ENCODE results near the gene XYLT1. TPM values are rescaled to one million over a fixed set of nuclear protein-coding genes. Genes with fewer than 3 reads are reported as not detected.

XYLT1 gene
- total RNA-seq, 1 experiment from 2014 or later, result not detected

DNA sequence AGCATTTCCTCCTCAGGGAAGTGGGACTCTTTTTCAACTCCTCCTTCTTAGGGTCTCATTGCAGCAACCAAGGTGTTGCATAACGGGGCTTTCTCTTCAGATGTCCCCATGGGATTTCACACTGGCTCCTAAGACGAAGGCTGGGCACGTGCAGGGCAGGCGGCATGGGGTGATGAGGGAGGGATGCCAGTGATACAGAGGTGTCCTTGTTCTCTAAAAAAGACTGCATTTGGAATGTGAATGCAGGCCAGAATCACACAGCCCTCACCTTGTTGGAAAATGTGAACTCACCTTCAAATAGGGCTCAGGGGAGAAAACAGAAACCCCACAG is 105.6 kb downstream of the XYLT1 start:
- no peak overlapping the region for H3K27ac ChIP-seq (ENCODE audit: low read length)
- no peaks in the 10 kb centered on the region for H3K79me2 ChIP-seq (ENCODE audit: low read length)
- no peak overlapping the region for H3K4me3 ChIP-seq (ENCODE audit: low read length)
- H3K9me2 ChIP-seq (replicated peaks; ENCODE audit: low read length), result no peaks in the 10 kb centered on the region
- H3K36me3 ChIP-seq (ENCODE audit: low read depth, low read length), result no peaks in the 10 kb centered on the region
- no peak overlapping the region for H3K4me2 ChIP-seq (ENCODE audit: low read length)
- ATAC-seq (no peak), DNase-seq (no peak)
- H3F3A ChIP-seq (ENCODE audit: low read length, unreplicated experiment), result no peaks in the 10 kb centered on the region
- H3K27me3 ChIP-seq (ENCODE audit: low read length), result no peaks in the 10 kb centered on the region
- no peak for TF ChIP-seq EZH2 (IDR thresholded peaks at IDR 0.05; ENCODE audit: low read length, unreplicated experiment)
- no peak for TF ChIP-seq EZH2phosphoT487 (IDR thresholded peaks at IDR 0.05; ENCODE audit: borderline replicate concordance, low read length)
- TF ChIP-seq, protein P1, sequence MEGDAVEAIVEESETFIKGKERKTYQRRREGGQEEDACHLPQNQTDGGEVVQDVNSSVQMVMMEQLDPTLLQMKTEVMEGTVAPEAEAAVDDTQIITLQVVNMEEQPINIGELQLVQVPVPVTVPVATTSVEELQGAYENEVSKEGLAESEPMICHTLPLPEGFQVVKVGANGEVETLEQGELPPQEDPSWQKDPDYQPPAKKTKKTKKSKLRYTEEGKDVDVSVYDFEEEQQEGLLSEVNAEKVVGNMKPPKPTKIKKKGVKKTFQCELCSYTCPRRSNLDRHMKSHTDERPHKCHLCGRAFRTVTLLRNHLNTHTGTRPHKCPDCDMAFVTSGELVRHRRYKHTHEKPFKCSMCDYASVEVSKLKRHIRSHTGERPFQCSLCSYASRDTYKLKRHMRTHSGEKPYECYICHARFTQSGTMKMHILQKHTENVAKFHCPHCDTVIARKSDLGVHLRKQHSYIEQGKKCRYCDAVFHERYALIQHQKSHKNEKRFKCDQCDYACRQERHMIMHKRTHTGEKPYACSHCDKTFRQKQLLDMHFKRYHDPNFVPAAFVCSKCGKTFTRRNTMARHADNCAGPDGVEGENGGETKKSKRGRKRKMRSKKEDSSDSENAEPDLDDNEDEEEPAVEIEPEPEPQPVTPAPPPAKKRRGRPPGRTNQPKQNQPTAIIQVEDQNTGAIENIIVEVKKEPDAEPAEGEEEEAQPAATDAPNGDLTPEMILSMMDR (conservative IDR thresholded peaks at IDR 0.05; ENCODE audit: low read depth, low read length), result no peak
- no peak overlapping the region for H3K9ac ChIP-seq (ENCODE audit: low read length)
- no peaks in the 10 kb centered on the region for H3K4me1 ChIP-seq (ENCODE audit: insufficient read depth, low read length)
- H2AFZ ChIP-seq (ENCODE audit: low read length), result no peak overlapping the region
- no peaks in the 10 kb centered on the region for H4K20me1 ChIP-seq (ENCODE audit: low read length)
- BruUV-seq (replicated peaks), result no TSS peak
- ChIA-PET POLR2A (ENCODE audit: unreplicated experiment) (no interaction called here), CTCF (no interaction called here)
- intact Hi-C loops (cut with micrococcal nuclease), result no loop called here
- no peaks in the 10 kb centered on the region for H3K9me3 ChIP-seq (ENCODE audit: low read length)

DNA sequence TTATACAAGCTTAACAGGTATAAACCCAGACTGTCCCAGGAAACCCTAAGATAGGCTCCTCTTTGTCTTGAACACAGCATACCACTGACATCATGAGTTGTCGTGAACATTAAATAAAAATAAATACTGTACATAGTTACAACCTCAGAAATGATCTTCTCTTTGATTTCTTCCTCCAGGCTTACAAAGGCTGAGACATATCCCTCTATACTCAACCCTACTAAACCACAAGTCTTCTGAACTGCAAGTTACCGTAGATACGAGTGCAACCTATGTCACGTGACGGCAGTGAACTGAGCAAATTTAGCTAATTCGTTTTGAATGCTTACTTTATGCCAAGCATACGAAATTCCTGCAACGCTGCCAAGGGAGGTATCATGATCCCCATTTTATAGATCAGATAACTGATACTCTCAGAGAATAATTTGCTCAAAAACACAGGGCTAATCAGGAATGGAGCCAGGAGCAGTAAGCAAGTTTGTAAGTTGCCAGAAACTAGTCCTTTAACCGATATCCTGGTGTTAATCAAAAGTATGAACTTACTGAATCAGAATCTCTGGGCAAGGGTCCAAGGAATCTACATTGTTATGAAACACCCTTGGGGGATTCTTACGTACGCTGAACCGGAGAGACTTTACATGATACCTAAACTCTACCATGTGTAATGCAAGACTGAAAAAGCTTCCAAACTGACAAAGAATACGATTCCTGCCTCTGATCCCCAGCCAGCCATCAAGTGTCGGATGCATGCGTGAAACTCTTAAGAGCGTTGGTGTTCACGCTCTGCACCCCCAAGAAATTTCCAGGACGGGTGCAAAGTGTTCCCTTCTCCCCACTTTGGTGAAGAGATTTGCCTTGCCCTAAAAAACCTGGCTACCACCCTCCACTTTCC is 106.2 kb downstream of the XYLT1 start:
- no peak overlapping the region for H3K4me3 ChIP-seq (ENCODE audit: low read length)
- DNase-seq, result no peak
- no peaks in the 10 kb centered on the region for H3K4me1 ChIP-seq (ENCODE audit: insufficient read depth, low read length)
- TF ChIP-seq, protein P1 (conservative IDR thresholded peaks at IDR 0.05; ENCODE audit: low read depth, low read length), result no peak
- no peak for TF ChIP-seq EZH2 (IDR thresholded peaks at IDR 0.05; ENCODE audit: low read length, unreplicated experiment)
- no peak for TF ChIP-seq EZH2phosphoT487 (IDR thresholded peaks at IDR 0.05; ENCODE audit: borderline replicate concordance, low read length)
- ChIA-PET CTCF (no interaction called here), POLR2A (ENCODE audit: unreplicated experiment) (no interaction called here)
- H3F3A ChIP-seq (ENCODE audit: low read length, unreplicated experiment), result no peaks in the 10 kb centered on the region
- H2AFZ ChIP-seq (ENCODE audit: low read length), result no peak overlapping the region
- H3K36me3 ChIP-seq (ENCODE audit: low read depth, low read length), result no peaks in the 10 kb centered on the region
- no peak overlapping the region for H3K27ac ChIP-seq (ENCODE audit: low read length)
- no peaks in the 10 kb centered on the region for H3K27me3 ChIP-seq (ENCODE audit: low read length)
- intact Hi-C loops (cut with micrococcal nuclease), result no loop called here
- no TSS peak for BruUV-seq (replicated peaks)
- H4K20me1 ChIP-seq (ENCODE audit: low read length), result no peaks in the 10 kb centered on the region
- H3K9me3 ChIP-seq (ENCODE audit: low read length), result no peaks in the 10 kb centered on the region
- no peaks in the 10 kb centered on the region for H3K9me2 ChIP-seq (replicated peaks; ENCODE audit: low read length)
- H3K9ac ChIP-seq (ENCODE audit: low read length), result no peak overlapping the region
- H3K79me2 ChIP-seq (ENCODE audit: low read length), result no peaks in the 10 kb centered on the region
- H3K4me2 ChIP-seq (ENCODE audit: low read length), result no peak overlapping the region
- no peak for ATAC-seq

DNA sequence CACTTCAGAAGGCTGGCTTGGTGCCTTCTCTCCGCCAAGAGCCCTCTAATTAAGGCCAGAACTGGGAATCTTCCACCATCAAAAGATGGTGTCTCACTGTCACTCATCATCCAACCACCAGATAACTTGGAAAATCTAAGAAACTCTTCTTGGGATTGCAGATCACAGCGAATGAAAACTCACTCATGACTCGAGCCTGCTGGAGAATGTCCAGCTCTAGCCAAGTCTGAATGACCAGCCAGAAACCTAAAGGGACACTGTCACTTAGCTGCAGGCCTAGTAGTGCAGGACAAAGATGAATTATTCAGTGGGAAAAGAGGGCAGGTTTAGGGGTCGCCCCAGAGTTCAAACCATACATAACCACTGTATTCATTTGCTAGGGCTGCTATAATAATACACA is 107.8 kb downstream of the XYLT1 start:
- POLR2A ChIA-PET (ENCODE audit: unreplicated experiment), result no interaction called here

More for the DNA sequence above, 107.8 kb downstream of the XYLT1 start:
- H2AFZ ChIP-seq (ENCODE audit: low read length), result no peak overlapping the region
- no peaks in the 10 kb centered on the region for H3F3A ChIP-seq (ENCODE audit: low read length, unreplicated experiment)
- CTCF ChIA-PET, result no interaction called here
- no peaks in the 10 kb centered on the region for H3K9me3 ChIP-seq (ENCODE audit: low read length)
- no peak overlapping the region for H3K27ac ChIP-seq (ENCODE audit: low read length)
- DNase-seq, result no peak
- H3K4me2 ChIP-seq (ENCODE audit: low read length), result no peak overlapping the region
- H3K4me3 ChIP-seq (ENCODE audit: low read length), result no peak overlapping the region
- H3K79me2 ChIP-seq (ENCODE audit: low read length), result no peaks in the 10 kb centered on the region
- no peaks in the 10 kb centered on the region for H3K9me2 ChIP-seq (replicated peaks; ENCODE audit: low read length)
- no peaks in the 10 kb centered on the region for H4K20me1 ChIP-seq (ENCODE audit: low read length)
- no peaks in the 10 kb centered on the region for H3K4me1 ChIP-seq (ENCODE audit: insufficient read depth, low read length)
- no peak for ATAC-seq
- H3K9ac ChIP-seq (ENCODE audit: low read length), result no peak overlapping the region
- TF ChIP-seq EZH2phosphoT487 (IDR thresholded peaks at IDR 0.05; ENCODE audit: borderline replicate concordance, low read length) (no peak), EZH2 (IDR thresholded peaks at IDR 0.05; ENCODE audit: low read length, unreplicated experiment) (no peak)
- TF ChIP-seq, protein P1 (conservative IDR thresholded peaks at IDR 0.05; ENCODE audit: low read depth, low read length), result no peak
- BruUV-seq (replicated peaks), result no TSS peak
- H3K36me3 ChIP-seq (ENCODE audit: low read depth, low read length), result no peaks in the 10 kb centered on the region
- no peaks in the 10 kb centered on the region for H3K27me3 ChIP-seq (ENCODE audit: low read length)
- intact Hi-C loops (cut with micrococcal nuclease), result no loop called here
